Thyroid gland (tissue), 4 donors: ENCODE results near the gene SKOR2.

Experiments used
- CTCF ChIP-seq, 6 experiments: fragments of 200-600 bp in 3 of 6; fragments of 450-650 bp in 3 of 6; sonication (generic) in 3 of 6; IDR thresholded peaks; one replicate each; pipeline ENCODE4 v1.5.1; 2016 to 2019; ENCODE audit warnings: antibody characterized with exemption in 6 of 6, mild to moderate bottlenecking in 2 of 6, inconsistent platforms in 1 of 6, moderate library complexity in 1 of 6
- POLR2A ChIP-seq, 2 donors: fragments of 450-650 bp; IDR thresholded peaks; one replicate each; pipeline ENCODE4 v1.6.1; 2017; ENCODE audit warnings: antibody characterized with exemption in 2 of 2, mild to moderate bottlenecking in 2 of 2, moderate library complexity in 1 of 2

- TF ChIP-seq POLR2A (IDR thresholded peaks at IDR 0.05): no peak
- no peak for TF ChIP-seq CTCF (IDR thresholded peaks at IDR 0.05)
These were observed 3.0 kb upstream of the SKOR2 start for GRCh38 chr18:47254341-47254939.
